ENCODE measurements around the gene GJA9. TPM values are rescaled to one million over a fixed set of nuclear protein-coding genes. Genes with fewer than 3 reads are reported as not detected.

GJA9 gene
- total RNA-seq, 4 donors from 2014 or later: not detected

- Histone ChIP-seq H3K4me3 (no peak overlapping the region), H3K27ac (replicated peaks in 1 of 4) (no peak overlapping the region), H3K9me3 (no peaks in the 10 kb centered on the region), H3K4me1 (no peaks in the 10 kb centered on the region), H3K36me3 (no peaks in the 10 kb centered on the region), H3K27me3 (no peaks in the 10 kb centered on the region)
- 100% methylated on average over 2 of the region's 2 CpGs for WGBS
- no peak for TF ChIP-seq EP300 (IDR thresholded peaks at IDR 0.05)
- TF ChIP-seq CTCF (IDR thresholded peaks at IDR 0.05): no peak
- no peak for TF ChIP-seq POLR2A (IDR thresholded peaks at IDR 0.05; ENCODE audit: low read depth)
- no peak for TF ChIP-seq POLR2AphosphoS5 (IDR thresholded peaks at IDR 0.05)
- intact Hi-C loops (cut with DNase I): no loop called here
- no peak for DNase-seq (ENCODE audit: extremely low spot score)
These were observed 3.7 kb upstream of the GJA9 start for GRCh38 chr1:38885092-38885491.

GRCh38 chr1:38875811-38876210 lies 5.6 kb downstream of the GJA9 start:
- TF ChIP-seq POLR2A (IDR thresholded peaks at IDR 0.05; ENCODE audit: low read depth): no peak
- no peaks in the 10 kb centered on the region for H3K36me3 ChIP-seq
- H3K27ac ChIP-seq (replicated peaks in 1 of 4): no peak overlapping the region
- no peak for DNase-seq (ENCODE audit: extremely low spot score)
- H3K4me1 ChIP-seq: peaks cover 18 to 25% (median 19%) of the 10 kb centered on the region in 4 donors
- intact Hi-C loops (cut with DNase I): loop anchor here (10.0 kb wide), 1 partner anchor 209 kb away; no protein-coding TSS in a partner anchor
- 82% methylated on average over 2 of the region's 2 CpGs for WGBS
- H3K27me3 ChIP-seq: no peaks in the 10 kb centered on the region
- no peak overlapping the region for H3K4me3 ChIP-seq
- no peaks in the 10 kb centered on the region for H3K9me3 ChIP-seq

- intact Hi-C loops (cut with DNase I): loop anchor here (2.0 to 10.0 kb wide), 2 partner anchors 14 to 212 kb away; partner anchors contain the start of gene RRAGC
- WGBS: under 1% methylated on average over 7 of the region's 69 CpGs
- peak; percentile 98 for DNase-seq (ENCODE audit: extremely low spot score)
- Histone ChIP-seq H3K9me3 (no peaks in the 10 kb centered on the region), H3K4me3 (peak within 1 kb of the TSS; percentile 62 to 92 (median 86)), H3K27ac (replicated peaks in 1 of 4) (peak within 1 kb of the TSS; percentile 68 to 83 (median 76)), H3K27me3 (no peaks in the 10 kb centered on the region), H3K4me1 (peaks cover 18 to 25% (median 19%) of the 10 kb centered on the region in 4 donors), H3K36me3 (no peaks in the 10 kb centered on the region)
- TF ChIP-seq EP300 (IDR thresholded peaks at IDR 0.05) (no peak), POLR2AphosphoS5 (IDR thresholded peaks at IDR 0.05) (peak; percentile 73 to 92), CTCF (IDR thresholded peaks at IDR 0.05) (peak; percentile 4 to 30 (median 16))
These were observed 8.1 kb downstream of the GJA9 start, which contains the start of gene MYCBP for GRCh38 chr1:38873027-38873969. MYCBP (minus strand) TSS chr1:38873348; CDS start chr1:38873305, 43 bp downstream.

- H3K27me3 ChIP-seq: no peaks in the 10 kb centered on the region
- H3K9me3 ChIP-seq: no peaks in the 10 kb centered on the region
- DNase-seq (ENCODE audit: extremely low spot score): no peak
- H3K4me1 ChIP-seq: peaks cover 18 to 25% (median 19%) of the 10 kb centered on the region in 4 donors
- 17% methylated on average over 8 of the region's 25 CpGs for WGBS
- H3K4me3 ChIP-seq: peak overlapping the region; percentile 62 to 92 (median 86)
- H3K36me3 ChIP-seq: no peaks in the 10 kb centered on the region
- H3K27ac ChIP-seq (replicated peaks in 1 of 4): peak overlapping the region; percentile 68 to 83 (median 76)
- no peak for TF ChIP-seq EP300 (IDR thresholded peaks at IDR 0.05)
- no peak for TF ChIP-seq POLR2AphosphoS5 (IDR thresholded peaks at IDR 0.05)
- TF ChIP-seq CTCF (IDR thresholded peaks at IDR 0.05): no peak
- TF ChIP-seq POLR2A (IDR thresholded peaks at IDR 0.05; ENCODE audit: low read depth): no peak
- intact Hi-C loops (cut with DNase I): loop anchor here (2.0 to 10.0 kb wide), 2 partner anchors 14 to 212 kb away; partner anchors contain the start of gene RRAGC
These were observed 8.9 kb downstream of the GJA9 start for GRCh38 chr1:38872401-38873026.

GRCh38 chr1:38870996-38871395 lies 10.4 kb downstream of the GJA9 start:
- intact Hi-C loops (cut with DNase I): loop anchor here (10.0 kb wide), 1 partner anchor 214 kb away; no protein-coding TSS in a partner anchor
- Histone ChIP-seq H3K4me3 (no peak overlapping the region), H3K4me1 (peaks cover 18 to 25% (median 19%) of the 10 kb centered on the region in 4 donors), H3K27ac (replicated peaks in 1 of 4) (no peak overlapping the region), H3K27me3 (no peaks in the 10 kb centered on the region), H3K36me3 (peaks cover 0 to 12% (median 9%) of the 10 kb centered on the region in 4 donors), H3K9me3 (no peaks in the 10 kb centered on the region)
- no peak for TF ChIP-seq EP300 (IDR thresholded peaks at IDR 0.05)
- no peak for TF ChIP-seq POLR2AphosphoS5 (IDR thresholded peaks at IDR 0.05)
- no peak for TF ChIP-seq CTCF (IDR thresholded peaks at IDR 0.05)
- no peak for TF ChIP-seq POLR2A (IDR thresholded peaks at IDR 0.05; ENCODE audit: low read depth)
- WGBS: 97% methylated on average over 8 of the region's 8 CpGs
- no peak for DNase-seq (ENCODE audit: extremely low spot score)

All from esophagus muscularis mucosa (tissue), 4 donors.